ENCODE data around the gene SPRYD3. TPM values are rescaled to one million over a fixed set of nuclear protein-coding genes. Genes with fewer than 3 reads are reported as not detected.

SPRYD3 gene
- total and polyA plus RNA-seq, 2 of the 4 experiments (the other 2 are of a cell fraction), result 25.6 to 27.8 TPM

GRCh38 chr12:53077030-53077429 lies 2.2 kb downstream of the SPRYD3 start:
- Histone ChIP-seq H3K4ac (ENCODE audit: low read depth, low read length) (0 out of 2 replicates have a peak overlapping the region, but pooled peaks have one; percentile 4), H3K9ac (ENCODE audit: low read depth, low read length) (0 out of 2 replicates have a peak overlapping the region, but pooled peaks have one; percentile 4), H3K4me3 (ENCODE audit: insufficient read depth, low read depth, low read length) (no peak overlapping the region), H3K79me1 (ENCODE audit: low read depth in 1 of 2, low read length in 2 of 2) (peaks cover 22 to 52% of the 10 kb centered on the region in 2 experiments), H3K18ac (ENCODE audit: low read depth, low read length) (no peak overlapping the region), H2BK15ac (ENCODE audit: low read depth, low read length) (no peak overlapping the region), H3K4me2 (ENCODE audit: low read depth, low read length) (no peak overlapping the region), H2AK5ac (ENCODE audit: low read depth, low read length) (0 out of 2 replicates have a peak overlapping the region, but pooled peaks have one; percentile 40), H3K9me3 (ENCODE audit: control insufficient read depth, insufficient read depth, low read length) (no peaks in the 10 kb centered on the region), H3K27ac (ENCODE audit: insufficient read depth, low read length) (no peak overlapping the region), H4K5ac (ENCODE audit: low read depth, low read length) (no peak overlapping the region), H2BK5ac (ENCODE audit: low read depth, low read length, poor library complexity, severe bottlenecking) (no peak overlapping the region), H4K91ac (ENCODE audit: insufficient read depth, low read depth, low read length) (no peak overlapping the region), H3K56ac (ENCODE audit: extremely low read depth, insufficient read depth, low read length) (no peak overlapping the region), H2AFZ (replicated peaks; ENCODE audit: low read length, poor library complexity) (no peak overlapping the region), H3K23ac (ENCODE audit: low read depth, low read length) (0 out of 2 replicates have a peak overlapping the region, but pooled peaks have one; percentile 10), H3K4me1 (ENCODE audit: control insufficient read depth, insufficient read depth, low read length) (peaks cover 15% of the 10 kb centered on the region), H4K20me1 (ENCODE audit: insufficient read depth, low read length) (no peaks in the 10 kb centered on the region), H2BK20ac (ENCODE audit: low read depth, low read length) (no peak overlapping the region), H2AK9ac (replicated peaks; ENCODE audit: low read depth, low read length, poor library complexity) (peak overlapping the region; percentile 55), H3K14ac (replicated peaks; ENCODE audit: low read depth, low read length) (no peak overlapping the region), H2BK120ac (ENCODE audit: low read depth, low read length) (no peak overlapping the region), H3K27me3 (ENCODE audit: control insufficient read depth, insufficient read depth, low read length) (no peaks in the 10 kb centered on the region), H3K36me3 (ENCODE audit: control insufficient read depth, insufficient read depth, low read length) (peaks cover 29% of the 10 kb centered on the region), H4K8ac (ENCODE audit: low read depth in 2 of 2, low read length in 2 of 2) (no peak overlapping the region), H3K9me1 (ENCODE audit: insufficient read depth, low read length) (peaks cover 14% of the 10 kb centered on the region)
- TF ChIP-seq MAZ (IDR thresholded peaks at IDR 0.05; ENCODE audit: borderline replicate concordance, low read depth, low read length) (no peak), NFE2L2 (IDR thresholded peaks at IDR 0.05; ENCODE audit: low read depth, low read length) (no peak), MXI1 (IDR thresholded peaks at IDR 0.05; ENCODE audit: borderline replicate concordance, low read depth, low read length) (no peak), RFX5 (IDR thresholded peaks at IDR 0.05; ENCODE audit: low read depth, low read length) (no peak), CEBPB (IDR thresholded peaks at IDR 0.05; ENCODE audit: low read depth, low read length) (no peak), SMC3 (IDR thresholded peaks at IDR 0.05; ENCODE audit: low read depth, low read length) (no peak), RAD21 (IDR thresholded peaks at IDR 0.05; ENCODE audit: low read length) (no peak), CTCF (conservative IDR thresholded peaks at IDR 0.05; ENCODE audit: low read depth, low read length) (no peak), POLR2A (IDR thresholded peaks at IDR 0.05; ENCODE audit: low read depth, low read length) (no peak), BHLHE40 (IDR thresholded peaks at IDR 0.05; ENCODE audit: low read depth, low read length) (no peak), MAFK (IDR thresholded peaks at IDR 0.05; ENCODE audit: low read depth, low read length) (no peak), RCOR1 (IDR thresholded peaks at IDR 0.05; ENCODE audit: insufficient replicate concordance, low read length) (no peak), USF2 (IDR thresholded peaks at IDR 0.05; ENCODE audit: low read depth, low read length) (no peak), CHD1 (IDR thresholded peaks at IDR 0.05; ENCODE audit: low read depth, low read length) (no peak), ELK1 (IDR thresholded peaks at IDR 0.05; ENCODE audit: borderline replicate concordance, low read depth, low read length) (no peak)
- no TSS peak for BruUV-seq (replicated peaks)
- POLR2A ChIA-PET (ENCODE audit: unreplicated experiment), result no interaction called here
- dilution Hi-C loops (cut with HindIII; ENCODE audit: low sequenced_read_pairs, unreplicated experiment), result no loop called here
- no peak for DNase-seq
- CTCF ChIA-PET, result interaction anchor here (0.6 to 1.1 kb wide), 2 partner anchors 11 to 79 kb away, joined by 4 read pairs; no protein-coding TSS in a partner anchor
- no peak for ATAC-seq (ENCODE audit: low read depth)
- in situ Hi-C loops (cut with MboI; ENCODE audit: low sequenced_read_pairs), result no loop called here
- WGBS, 2 experiments (ENCODE audit: extremely low coverage in 2 of 2, insufficient read length in 1 of 2), result no CpG with 5 or more reads among the region's 8 CpGs
- intact Hi-C loops (cut with micrococcal nuclease), result no loop called here

Data from IMR-90 (cell line).